Breast epithelium (tissue), 4 donors: ENCODE measurements around the gene PLEKHA6. TPM values are rescaled to one million over a fixed set of nuclear protein-coding genes. Genes with fewer than 3 reads are reported as not detected.

Experiments
- DNase-seq, 2 donors: peaks; one replicate each; pipeline ENCODE4 v3.0.0-alpha.2; 2019; ENCODE audit warnings: low spot score in 2 of 2
- H3K27ac ChIP-seq, 2 donors: fragments of 200-600 bp; sonication (generic) in 1 of 2; one replicate each; pipeline ENCODE4 v1.5.1; 2016 to 2019; ENCODE audit warnings: mild to moderate bottlenecking in 1 of 2
- H3K27me3 ChIP-seq, 2 donors: fragments of 200-600 bp; sonication (generic) in 1 of 2; one replicate each; pipeline versions ENCODE4 v1.5.1 to v1.6.0; 2017 to 2019; ENCODE audit warnings: control low read depth in 1 of 2, mild to moderate bottlenecking in 1 of 2
- H3K36me3 ChIP-seq: fragments of 200-600 bp; one replicate; pipeline ENCODE4 v1.5.1; 2019
- H3K4me1 ChIP-seq, 2 donors: fragments of 200-600 bp; sonication (generic); one replicate each; pipeline ENCODE4 v1.5.1; 2016 to 2019; ENCODE audit warnings: control low read depth in 1 of 2
- H3K4me3 ChIP-seq, 3 donors: fragments of 200-600 bp; sonication (generic); 1 replicate in 2 of 3; 2 replicates in 1 of 3; pipeline ENCODE4 v1.5.1; 2016 to 2019; ENCODE audit warnings: mild to moderate bottlenecking in 3 of 3, moderate library complexity in 2 of 3
- H3K9me3 ChIP-seq, 2 donors: fragments of 200-600 bp; sonication (generic) in 1 of 2; one replicate each; pipeline ENCODE4 v1.5.1; 2016 to 2019; ENCODE audit warnings: control low read depth in 1 of 2
- CTCF ChIP-seq, 3 donors: fragments of 450-650 bp; IDR thresholded peaks; one replicate each; pipeline ENCODE4 v1.5.1; 2016 to 2017; ENCODE audit warnings: antibody characterized with exemption in 3 of 3, mild to moderate bottlenecking in 3 of 3, moderate library complexity in 3 of 3
- POLR2A ChIP-seq: fragments of 450-650 bp; IDR thresholded peaks from one replicate; pipeline ENCODE4 v1.6.1; 2016; ENCODE audit warnings: antibody characterized with exemption, mild to moderate bottlenecking, moderate library complexity
- POLR2AphosphoS5 ChIP-seq, 3 donors: sonication (generic); formaldehyde crosslinking; IDR thresholded peaks; one replicate each; pipeline ENCODE4 v1.6.1; 2017; ENCODE audit warnings: antibody characterized with exemption in 3 of 3
- intact Hi-C: fragments of 100-400 bp; cut with DNase I; formaldehyde crosslinking; loops from one replicate; pipeline ENCODE4 v1.15.1; 2023; ENCODE audit warnings: low total_unique reads
- total RNA-seq, 3 donors: library from RNA; depleted of rRNA; stranded (reverse); fragments of >200 nt; gene quantifications; one replicate each; pipeline ENCODE4 v1.1.0, GENCODE V29; 2016

Gene PLEKHA6
- total RNA-seq, 3 donors from 2014 or later, result 1.4 to 34.0 (median 17.7) TPM

GRCh38 chr1:204326771-204327300 is 32.9 kb downstream of the PLEKHA6 start:
- Histone ChIP-seq H3K4me1 (no peaks in the 10 kb centered on the region), H3K27ac (no peak overlapping the region), H3K36me3 (no peaks in the 10 kb centered on the region), H3K27me3 (no peaks in the 10 kb centered on the region), H3K4me3 (no peak overlapping the region), H3K9me3 (no peaks in the 10 kb centered on the region)
- no peak for DNase-seq
- TF ChIP-seq POLR2AphosphoS5 (IDR thresholded peaks at IDR 0.05), result no peak
- TF ChIP-seq POLR2A, result no peak
- TF ChIP-seq CTCF (IDR thresholded peaks at IDR 0.05), result no peak
- intact Hi-C loops, result no loop called here

- intact Hi-C loops, result no loop called here
- H3K4me3 ChIP-seq, result no peak overlapping the region
- H3K27me3 ChIP-seq, result no peaks in the 10 kb centered on the region
These were observed 33.8 kb downstream of the PLEKHA6 start for GRCh38 chr1:204325944-204326343.

GRCh38 chr1:204323887-204324286 is 35.8 kb downstream of the PLEKHA6 start:
- Histone ChIP-seq H3K4me1 (no peaks in the 10 kb centered on the region), H3K9me3 (no peaks in the 10 kb centered on the region), H3K4me3 (no peak overlapping the region), H3K27me3 (no peaks in the 10 kb centered on the region), H3K36me3 (no peaks in the 10 kb centered on the region), H3K27ac (no peak overlapping the region)
- intact Hi-C loops, result no loop called here
- no peak for DNase-seq
- no peak for TF ChIP-seq POLR2AphosphoS5 (IDR thresholded peaks at IDR 0.05)
- TF ChIP-seq POLR2A, result no peak
- TF ChIP-seq CTCF (IDR thresholded peaks at IDR 0.05), result no peak

More at GRCh38 chr1:204325944-204326343, 33.8 kb downstream of the PLEKHA6 start:
- Histone ChIP-seq H3K36me3 (no peaks in the 10 kb centered on the region), H3K27ac (no peak overlapping the region), H3K4me1 (no peaks in the 10 kb centered on the region), H3K9me3 (no peaks in the 10 kb centered on the region)
- no peak for DNase-seq
- no peak for TF ChIP-seq CTCF (IDR thresholded peaks at IDR 0.05)
- no peak for TF ChIP-seq POLR2A
- TF ChIP-seq POLR2AphosphoS5 (IDR thresholded peaks at IDR 0.05), result no peak

GRCh38 chr1:204322339-204322868 is 37.3 kb downstream of the PLEKHA6 start:
- H3K4me1 ChIP-seq, result no peaks in the 10 kb centered on the region
- no peak for DNase-seq
- no peak overlapping the region for H3K4me3 ChIP-seq
- H3K27ac ChIP-seq, result no peak overlapping the region
- TF ChIP-seq POLR2A, result no peak
- TF ChIP-seq CTCF (IDR thresholded peaks at IDR 0.05), result no peak
- no peak for TF ChIP-seq POLR2AphosphoS5 (IDR thresholded peaks at IDR 0.05)
- H3K36me3 ChIP-seq, result no peaks in the 10 kb centered on the region
- no peaks in the 10 kb centered on the region for H3K27me3 ChIP-seq
- H3K9me3 ChIP-seq, result no peaks in the 10 kb centered on the region
- intact Hi-C loops, result no loop called here

- Histone ChIP-seq H3K4me3 (no peak overlapping the region), H3K36me3 (no peaks in the 10 kb centered on the region)
- TF ChIP-seq CTCF (IDR thresholded peaks at IDR 0.05) (no peak), POLR2AphosphoS5 (IDR thresholded peaks at IDR 0.05) (no peak), POLR2A (no peak)
These were observed 38.1 kb downstream of the PLEKHA6 start for GRCh38 chr1:204321665-204322064.

More at GRCh38 chr1:204321665-204322064, 38.1 kb downstream of the PLEKHA6 start:
- no peak for DNase-seq
- intact Hi-C loops, result no loop called here
- Histone ChIP-seq H3K4me1 (no peaks in the 10 kb centered on the region), H3K27ac (no peak overlapping the region), H3K9me3 (no peaks in the 10 kb centered on the region), H3K27me3 (no peaks in the 10 kb centered on the region)
